Gastrocnemius medialis (tissue), 4 donors: Measurements from ENCODE around the gene FANCC. TPM values are rescaled to one million over a fixed set of nuclear protein-coding genes. Genes with fewer than 3 reads are reported as not detected.
A peak's percentile ranks its signal among the peaks of the same experiment; 100 is the strongest.

Experiments used
- ATAC-seq, 2 donors: fragments of 150-250 bp; one replicate each; pipeline ENCODE4 v1.9.1; 2016
- DNase-seq, 2 donors: peaks; one replicate each; pipeline ENCODE4 v3.0.0-alpha.2; 2019
- H3K27ac ChIP-seq, 4 donors: fragments of 200-600 bp; sonication (generic); 1 replicate in 1 of 4; 2 replicates in 3 of 4; pipeline ENCODE4 v1.5.1; 2016 to 2018; ENCODE audit warnings: mild to moderate bottlenecking in 2 of 4, moderate library complexity in 1 of 4
- H3K27me3 ChIP-seq, 3 donors: fragments of 200-600 bp; sonication (generic) in 2 of 3; 1 replicate in 1 of 3; 2 replicates in 2 of 3; pipeline versions ENCODE4 v1.5.1 to v1.6.0; 2016 to 2019; ENCODE audit warnings: mild to moderate bottlenecking in 1 of 3, moderate library complexity in 1 of 3
- H3K36me3 ChIP-seq, 2 donors: fragments of 200-600 bp; sonication (generic) in 1 of 2; one replicate each; pipeline ENCODE4 v1.5.1; 2017 to 2018
- H3K4me1 ChIP-seq, 2 donors: fragments of 200-600 bp; sonication (generic) in 1 of 2; one replicate each; pipeline ENCODE4 v1.5.1; 2016 to 2017; ENCODE audit warnings: mild to moderate bottlenecking in 2 of 2
- H3K4me3 ChIP-seq, 4 donors: fragments of 200-600 bp; sonication (generic) in 3 of 4; 1 replicate in 1 of 4; 2 replicates in 3 of 4; pipeline ENCODE4 v1.5.1; 2016 to 2019; ENCODE audit warnings: mild to moderate bottlenecking in 2 of 4
- H3K9me3 ChIP-seq, 3 donors: fragments of 200-600 bp; sonication (generic) in 2 of 3; 1 replicate in 1 of 3; 2 replicates in 2 of 3; pipeline ENCODE4 v1.5.1; 2016 to 2019
- CTCF ChIP-seq, 5 experiments: fragments of 450-650 bp in 3 of 5; fragments of 200-600 bp in 2 of 5; sonication (generic) in 2 of 5; IDR thresholded peaks in 4 of 5; conservative IDR thresholded peaks in 1 of 5; 1 replicate in 4 of 5; 2 replicates in 1 of 5; pipeline ENCODE4 v1.5.1; 2016 to 2019; ENCODE audit warnings: antibody characterized with exemption in 5 of 5, mild to moderate bottlenecking in 3 of 5, moderate library complexity in 3 of 5
- POLR2A ChIP-seq, 2 donors: fragments of 450-650 bp; IDR thresholded peaks; one replicate each; pipeline ENCODE4 v1.6.1; 2017; ENCODE audit warnings: antibody characterized with exemption in 2 of 2, mild to moderate bottlenecking in 2 of 2, moderate library complexity in 2 of 2
- in situ Hi-C, 4 donors: fragments of 200-750 bp; cut with MboI; loops; one replicate each; pipeline versions ENCODE4 v1.15.0 to v1.8.0; 2017; ENCODE audit warnings: low sequenced_read_pairs in 4 of 4
- intact Hi-C: fragments of 100-400 bp; cut with DNase I; formaldehyde crosslinking; loops from one replicate; pipeline ENCODE4 v1.15.1; 2023; ENCODE audit warnings: low total_unique reads
- total RNA-seq, 4 donors: library from RNA; depleted of rRNA; stranded (reverse); fragments of >200 nt; gene quantifications; one replicate each; pipeline versions ENCODE4 v1.1.0 to v1.2.3, GENCODE V29; 2016

The FANCC gene
- total RNA-seq, 4 donors from 2014 or later: 1.2 to 4.8 (median 2.5) TPM

GRCh38 chr9:95167998-95168397 lies 149.5 kb downstream of the FANCC start:
- no peak for DNase-seq
- in situ Hi-C loops (no loop called here), intact Hi-C loops (loop anchor here (10.0 kb wide), 1 partner anchor 483 kb away; no protein-coding TSS in a partner anchor)
- Histone ChIP-seq H3K27ac (no peak overlapping the region), H3K9me3 (peaks cover 0 to 3% (median 0%) of the 10 kb centered on the region in 3 donors), H3K4me3 (no peak overlapping the region), H3K4me1 (peaks cover 8 to 9% of the 10 kb centered on the region in 2 donors), H3K27me3 (no peaks in the 10 kb centered on the region), H3K36me3 (no peaks in the 10 kb centered on the region)
- ATAC-seq: peak in 1 of 2 donors; percentile 36
- TF ChIP-seq POLR2A (IDR thresholded peaks at IDR 0.05): no peak
- peak; percentile 38 to 75 (median 65) for TF ChIP-seq CTCF (IDR thresholded peaks at IDR 0.05 in 4 of 5, conservative IDR thresholded peaks at IDR 0.05 in 1 of 5)

GRCh38 chr9:95165004-95165403 lies 152.5 kb downstream of the FANCC start:
- H3K27ac ChIP-seq: no peak overlapping the region
- TF ChIP-seq POLR2A (IDR thresholded peaks at IDR 0.05) (no peak), CTCF (IDR thresholded peaks at IDR 0.05 in 4 of 5, conservative IDR thresholded peaks at IDR 0.05 in 1 of 5) (no peak)
- peaks cover 0 to 3% (median 0%) of the 10 kb centered on the region in 3 donors for H3K9me3 ChIP-seq
- DNase-seq (no peak), ATAC-seq (no peak)
- no peaks in the 10 kb centered on the region for H3K27me3 ChIP-seq
- intact Hi-C loops: loop anchor here (10.0 kb wide), 1 partner anchor 480 kb away; no protein-coding TSS in a partner anchor
- in situ Hi-C loops: no loop called here
- H3K4me3 ChIP-seq: no peak overlapping the region
- no peaks in the 10 kb centered on the region for H3K36me3 ChIP-seq
- H3K4me1 ChIP-seq: no peaks in the 10 kb centered on the region

- H3K27me3 ChIP-seq: no peaks in the 10 kb centered on the region
- H3K4me1 ChIP-seq: peaks cover 11% of the 10 kb centered on the region in 2 donors
- H3K4me3 ChIP-seq: no peak overlapping the region
- no peak overlapping the region for H3K27ac ChIP-seq
- H3K36me3 ChIP-seq: no peaks in the 10 kb centered on the region
- DNase-seq (peak; percentile 30 to 39), ATAC-seq (peak; percentile 83 to 96)
- in situ Hi-C loops: no loop called here
- no peaks in the 10 kb centered on the region for H3K9me3 ChIP-seq
- intact Hi-C loops: no loop called here
- no peak for TF ChIP-seq CTCF (IDR thresholded peaks at IDR 0.05 in 4 of 5, conservative IDR thresholded peaks at IDR 0.05 in 1 of 5)
Measured at GRCh38 chr9:95157481-95158151, 159.9 kb downstream of the FANCC start.

- no peaks in the 10 kb centered on the region for H3K27me3 ChIP-seq
- no peak for DNase-seq
- no peaks in the 10 kb centered on the region for H3K9me3 ChIP-seq
- no peak overlapping the region for H3K4me3 ChIP-seq
- intact Hi-C loops: no loop called here
- ATAC-seq: no peak
- no peaks in the 10 kb centered on the region for H3K36me3 ChIP-seq
- TF ChIP-seq CTCF (IDR thresholded peaks at IDR 0.05 in 4 of 5, conservative IDR thresholded peaks at IDR 0.05 in 1 of 5) (no peak), POLR2A (IDR thresholded peaks at IDR 0.05) (no peak)
- peaks cover 11% of the 10 kb centered on the region in 2 donors for H3K4me1 ChIP-seq
- no peak overlapping the region for H3K27ac ChIP-seq
- in situ Hi-C loops: no loop called here
Measured at GRCh38 chr9:95156074-95156473, 161.4 kb downstream of the FANCC start.
